ENCODE measurements around the gene CDS1. TPM values are rescaled to one million over a fixed set of nuclear protein-coding genes. Genes with fewer than 3 reads are reported as not detected.

Gene CDS1
- total and polyA plus RNA-seq, 2 of the 8 experiments (the other 6 are each of a cell fraction or from before 2014, with no cell fraction given): 8.7 to 13.9 TPM

GRCh38 chr4:84660606-84661005 lies 77.7 kb downstream of the CDS1 start:
- Histone ChIP-seq H3K4me1 (replicated peaks in 1 of 4; ENCODE audit: control insufficient read depth in 3 of 4, insufficient read depth in 4 of 4, low read length in 3 of 4) (no peaks in the 10 kb centered on the region), H4K20me1 (replicated peaks in 1 of 2; ENCODE audit: control insufficient read depth in 1 of 2, insufficient read depth in 2 of 2, low read length in 2 of 2) (no peaks in the 10 kb centered on the region), H2BK20ac (ENCODE audit: low read length) (no peak overlapping the region), H3K9ac (replicated peaks in 1 of 4; ENCODE audit: extremely low read depth in 1 of 4, low read depth in 3 of 4, low read length in 3 of 4) (no peak overlapping the region), H3K14ac (ENCODE audit: insufficient read length) (no peak overlapping the region), H3K18ac (ENCODE audit: extremely low read depth, low read length) (no peak overlapping the region; the same call in 1 of the 2 replicates), H4K91ac (replicated peaks; ENCODE audit: insufficient read length, low read length) (no peak overlapping the region), H3K4me2 (ENCODE audit: insufficient read depth in 1 of 2, low read depth in 2 of 2, low read length in 2 of 2) (no peak overlapping the region), H2BK12ac (ENCODE audit: low read depth, low read length) (no peak overlapping the region), H3K79me1 (ENCODE audit: low read depth, low read length) (no peaks in the 10 kb centered on the region), H2AK5ac (ENCODE audit: low read depth, low read length) (no peak overlapping the region), H3K4me3 (ENCODE audit: extremely low read depth in 1 of 4, insufficient read depth in 2 of 4, low read depth in 3 of 4, low read length in 4 of 4) (no peak overlapping the region; a peak in 1 of 8 replicates), H3K36me3 (ENCODE audit: control insufficient read depth in 2 of 4, insufficient read depth in 4 of 4, low read length in 3 of 4) (peaks cover 0 to 4% (median 0%) of the 10 kb centered on the region in 4 experiments; a peak in 1 of 8 replicates), H3K56ac (replicated peaks; ENCODE audit: insufficient read length, low read depth, low read length) (no peak overlapping the region), H3K27ac (ENCODE audit: low read depth, low read length) (no peak overlapping the region), H2BK120ac (replicated peaks; ENCODE audit: low read depth, low read length) (no peak overlapping the region), H2BK15ac (ENCODE audit: low read length) (no peak overlapping the region), H3K79me2 (ENCODE audit: control insufficient read depth in 1 of 2, insufficient read depth in 2 of 2, low read length in 2 of 2) (no peaks in the 10 kb centered on the region), H4K5ac (ENCODE audit: insufficient read length, low read depth, low read length) (no peak overlapping the region), H3K27me3 (replicated peaks in 1 of 4; ENCODE audit: control insufficient read depth in 3 of 4, extremely low read depth in 1 of 4, insufficient read depth in 3 of 4, low read length in 3 of 4) (no peaks in the 10 kb centered on the region), H3K4ac (replicated peaks; ENCODE audit: insufficient read length, low read depth, low read length) (no peak overlapping the region), H3K9me3 (ENCODE audit: insufficient read depth in 2 of 2, low read depth in 1 of 2, low read length in 1 of 2) (peaks cover 9 to 29% of the 10 kb centered on the region in 2 experiments), H2AFZ (ENCODE audit: low read length) (no peak overlapping the region), H3K23ac (ENCODE audit: insufficient read length) (no peak overlapping the region), H2BK5ac (ENCODE audit: low read depth, low read length) (no peak overlapping the region), H3K23me2 (ENCODE audit: low read depth, low read length) (no peaks in the 10 kb centered on the region), H4K8ac (ENCODE audit: extremely low read depth, insufficient read depth, low read length) (no peak overlapping the region)
- no peak for DNase-seq (ENCODE audit: low read depth in 1 of 2, low spot score in 2 of 2)
- FAIRE-seq: no peak
- WGBS, 2 experiments (ENCODE audit: extremely low coverage in 1 of 2, insufficient coverage in 1 of 2, insufficient read length in 1 of 2, insufficient replicate concordance in 2 of 2, low coverage in 1 of 2, low lambda C conversion rate in 2 of 2, missing lambda C conversion rate in 1 of 2): 82% methylated on average over 3 of the region's 3 CpGs; no CpG with 5 or more reads in 1 of the 2 experiments
- ChIA-PET POLR2A (ENCODE audit: partially characterized antibody) (no interaction called here), CTCF (ENCODE audit: partially characterized antibody) (interaction anchor here (1.1 kb wide), 1 partner anchor 24 kb away, joined by 4 read pairs; no protein-coding TSS in a partner anchor)
- no peak for TF ChIP-seq BACH1 (IDR thresholded peaks at IDR 0.05; ENCODE audit: low read length)

Data from H1 (cell line).